OCI-LY3 (cell line): ENCODE results near the gene MACROD2.

Source experiments
- CTCF ChIP-seq: fragments of 200-600, 300-600 bp; sonication (generic); IDR thresholded peaks from 2 replicates; pipeline ENCODE4 v1.5.1; 2014; ENCODE audit warnings: antibody characterized with exemption, low read length, low read depth
- EZH2phosphoT487 ChIP-seq: fragments of 200-600 bp; shearing (Covaris generic); IDR thresholded peaks from 2 replicates; pipeline ENCODE4 v1.6.1; 2018; ENCODE audit warnings: antibody characterized with exemption, mixed run types, low read depth

DNA sequence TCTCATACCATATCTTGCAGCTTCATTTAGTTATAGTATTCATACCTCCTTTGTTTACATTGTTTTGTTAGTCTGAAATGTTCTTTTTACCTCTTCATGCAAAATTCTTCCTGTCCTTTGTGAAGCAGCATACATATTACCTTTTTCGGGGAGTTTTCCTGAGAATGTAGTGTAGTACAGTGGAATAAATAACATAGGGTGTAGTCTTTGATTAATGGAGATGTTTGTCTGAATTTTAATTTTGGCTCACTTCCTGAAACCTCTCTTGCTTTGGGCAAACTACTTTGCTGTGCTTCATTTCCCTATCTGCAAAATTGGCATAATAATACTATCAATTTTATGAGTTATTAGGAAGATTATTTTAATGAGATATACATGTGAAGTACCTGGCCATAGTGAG is 5.6 kb downstream of the MACROD2 start:
- no peak for TF ChIP-seq CTCF
- no peak for TF ChIP-seq EZH2phosphoT487
